CD14-positive monocyte (primary cell): ENCODE results near the gene KCNRG. TPM values are rescaled to one million over a fixed set of nuclear protein-coding genes. Genes with fewer than 3 reads are reported as not detected.
A peak's percentile ranks its signal among the peaks of the same experiment; 100 is the strongest.

Source experiments
- DNase-seq, 3 donors: peaks; one replicate each; pipeline ENCODE4 v3.0.0-alpha.2; 2011 to 2022
- H2AFZ ChIP-seq: 2 replicates; pipeline ENCODE4 v1.6.0; 2012; ENCODE audit warnings: mild to moderate bottlenecking, low read depth, low read length, inconsistent platforms; ENCODE audit not compliant: insufficient read depth, poor library complexity, severe bottlenecking
- H3K27ac ChIP-seq, 2 donors: 1 replicate in 1 of 2; 2 replicates in 1 of 2; pipeline ENCODE4 v1.5.1; 2012 to 2013; ENCODE audit warnings: low read length in 2 of 2, control low read depth in 1 of 2, inconsistent platforms in 1 of 2, low read depth in 1 of 2, mild to moderate bottlenecking in 1 of 2
- H3K27me3 ChIP-seq, 2 donors: one replicate each; pipeline versions ENCODE4 v1.6.0 to v1.6.1; 2011 to 2013; ENCODE audit warnings: low read length in 2 of 2; ENCODE audit not compliant: control insufficient read depth in 2 of 2, insufficient read depth in 2 of 2
- H3K36me3 ChIP-seq, 2 donors: replicated peaks in 1 of 2; 1 replicate in 1 of 2; 2 replicates in 1 of 2; pipeline versions ENCODE4 v1.5.1 to v1.6.1; 2012 to 2013; ENCODE audit warnings: low read length in 2 of 2, control low read depth in 1 of 2, inconsistent platforms in 1 of 2, mild to moderate bottlenecking in 1 of 2; ENCODE audit not compliant: insufficient read depth in 2 of 2, control insufficient read depth in 1 of 2
- H3K4me1 ChIP-seq, 2 donors: 1 replicate in 1 of 2; 2 replicates in 1 of 2; pipeline versions ENCODE4 v1.5.1 to v1.6.1; 2012 to 2013; ENCODE audit warnings: low read length in 2 of 2, control low read depth in 1 of 2, inconsistent platforms in 1 of 2, mild to moderate bottlenecking in 1 of 2, moderate library complexity in 1 of 2; ENCODE audit not compliant: insufficient read depth in 2 of 2, control insufficient read depth in 1 of 2
- H3K4me2 ChIP-seq: replicated peaks from 2 replicates; pipeline ENCODE3; 2012; ENCODE audit warnings: low read length, moderate library complexity, mild to moderate bottlenecking; ENCODE audit not compliant: poor library complexity, severe bottlenecking; ENCODE audit errors: extremely low read depth
- H3K4me3 ChIP-seq, 3 experiments: fragments of 200-600 bp in 1 of 3; sonication (generic) in 1 of 3; replicated peaks in 1 of 3; 1 replicate in 2 of 3; 2 replicates in 1 of 3; pipeline ENCODE4 v1.5.1; 2011 to 2013; ENCODE audit warnings: low read length in 3 of 3, mild to moderate bottlenecking in 3 of 3, control low read depth in 2 of 3, low read depth in 2 of 3, inconsistent platforms in 1 of 3, moderate library complexity in 1 of 3
- H3K79me2 ChIP-seq: 2 replicates; pipeline ENCODE4 v1.6.0; 2012; ENCODE audit warnings: mild to moderate bottlenecking, control low read depth, inconsistent platforms, low read length, moderate library complexity; ENCODE audit not compliant: insufficient read depth
- H3K9ac ChIP-seq: 2 replicates; pipeline ENCODE4 v1.6.0; 2017; ENCODE audit warnings: low read length, mild to moderate bottlenecking; ENCODE audit not compliant: insufficient read depth, poor library complexity, severe bottlenecking
- H3K9me3 ChIP-seq, 2 donors: replicated peaks in 1 of 2; 1 replicate in 1 of 2; 2 replicates in 1 of 2; pipeline versions ENCODE4 v1.5.1 to v1.6.1; 2012 to 2013; ENCODE audit warnings: low read length in 2 of 2, control low read depth in 1 of 2; ENCODE audit not compliant: control insufficient read depth in 1 of 2, insufficient read depth in 1 of 2
- H4K20me1 ChIP-seq: 2 replicates; pipeline ENCODE4 v1.6.0; 2012; ENCODE audit warnings: mild to moderate bottlenecking, low read length, control low read depth, moderate library complexity; ENCODE audit not compliant: insufficient read depth
- H3K27ac Mint-ChIP-seq, 7 donors: one replicate each; pipeline ENCODE4 v1.8.0; 2020; ENCODE audit warnings: mild to moderate bottlenecking in 7 of 7, mixed read lengths in 7 of 7, moderate library complexity in 6 of 7, inconsistent platforms in 2 of 7
- H3K27me3 Mint-ChIP-seq, 3 donors: one replicate each; pipeline ENCODE4 v1.8.0; 2021 to 2022; ENCODE audit warnings: low read depth in 3 of 3, mild to moderate bottlenecking in 3 of 3, mixed read lengths in 3 of 3, moderate library complexity in 3 of 3, inconsistent platforms in 1 of 3
- H3K36me3 Mint-ChIP-seq, 2 donors: one replicate each; pipeline ENCODE4 v1.8.0; 2020; ENCODE audit warnings: mixed read lengths in 2 of 2, inconsistent platforms in 1 of 2, mild to moderate bottlenecking in 1 of 2
- H3K4me1 Mint-ChIP-seq: one replicate; pipeline ENCODE4 v1.8.0; 2020; ENCODE audit warnings: mild to moderate bottlenecking, mixed read lengths
- H3K4me3 Mint-ChIP-seq, 2 donors: one replicate each; pipeline ENCODE4 v1.8.0; 2020; ENCODE audit warnings: mild to moderate bottlenecking in 2 of 2, mixed read lengths in 2 of 2, moderate library complexity in 1 of 2
- H3K9me3 Mint-ChIP-seq, 7 donors: one replicate each; pipeline ENCODE4 v1.8.0; 2020 to 2022; ENCODE audit warnings: mixed read lengths in 7 of 7, mild to moderate bottlenecking in 6 of 7, moderate library complexity in 6 of 7, inconsistent platforms in 2 of 7
- CTCF ChIP-seq: fragments of 200-600 bp; IDR thresholded peaks from one replicate; pipeline ENCODE4 v1.8.0; 2022; ENCODE audit warnings: antibody characterized with exemption, mild to moderate bottlenecking
- WGBS: methylation state at CpG from one replicate; pipeline ENCODE4 v1.1.5; 2013; ENCODE audit warnings: missing lambda C conversion rate; ENCODE audit not compliant: insufficient coverage; 5-methylcytosine and 5-hydroxymethylcytosine counted together
- intact Hi-C, 2 donors: fragments of 100-400 bp; cut with micrococcal nuclease; formaldehyde crosslinking; loops; one replicate each; pipeline versions ENCODE4 v1.15.0 to v1.15.1; 2023
- polyA plus RNA-seq, 3 donors: library from polyadenylated mRNA; depleted of rRNA in 1 of 3; unstranded in 2 of 3; stranded (reverse) in 1 of 3; fragments of 300-500 nt in 2 of 3; fragments of >200 nt in 1 of 3; fragmentation: Illumina TruSeq in 2 of 3; gene quantifications; 1 replicate in 2 of 3; 2 replicates in 1 of 3; pipeline ENCODE4 v1.2.3, GENCODE V29; 2012 to 2021

Gene KCNRG
- polyA plus RNA-seq, 3 donors, result 0.15 to 0.29 TPM; not detected in 1

- intact Hi-C loops, result no loop called here
- no peaks in the 10 kb centered on the region for H3K27me3 ChIP-seq
Measured at GRCh38 chr13:50038266-50038665, 23.0 kb downstream of the KCNRG start.

GRCh38 chr13:50052478-50052877 is 37.2 kb downstream of the KCNRG start:
- peaks cover 28 to 81% of the 10 kb centered on the region in 2 donors for H3K36me3 ChIP-seq
- H3K27me3 ChIP-seq, result no peaks in the 10 kb centered on the region
- no peak overlapping the region for H3K9ac ChIP-seq
- H2AFZ ChIP-seq, result no peak overlapping the region
- no CpG with 5 or more reads among the region's 4 CpGs for WGBS
- peaks cover 91% of the 10 kb centered on the region for H3K79me2 ChIP-seq
- no peak for TF ChIP-seq CTCF
- Mint-ChIP-seq H3K27ac (peak overlapping the region in 4 of 7 donors; percentile 4 to 67 (median 40)), H3K4me3 (no peak overlapping the region), H3K36me3 (peaks cover 37 to 51% of the 10 kb centered on the region in 2 donors), H3K4me1 (peaks cover 9% of the 10 kb centered on the region), H3K9me3 (no peaks in the 10 kb centered on the region), H3K27me3 (no peaks in the 10 kb centered on the region)
- H3K4me1 ChIP-seq, result no peaks in the 10 kb centered on the region
- H3K4me2 ChIP-seq, result no peak overlapping the region
- H3K27ac ChIP-seq, result peak overlapping the region in 1 of 2 donors; percentile 55
- H4K20me1 ChIP-seq, result peaks cover 79% of the 10 kb centered on the region
- H3K4me3 ChIP-seq, result no peak overlapping the region
- H3K9me3 ChIP-seq, result no peaks in the 10 kb centered on the region
- DNase-seq, result no peak
- intact Hi-C loops, result no loop called here

More at GRCh38 chr13:50038266-50038665, 23.0 kb downstream of the KCNRG start:
- TF ChIP-seq CTCF, result no peak
- Mint-ChIP-seq H3K9me3 (peaks cover 0 to 2% (median 0%) of the 10 kb centered on the region in 7 donors), H3K27ac (peak overlapping the region in 4 of 7 donors; percentile 42 to 74 (median 65)), H3K4me3 (no peak overlapping the region), H3K4me1 (peaks cover 1% of the 10 kb centered on the region), H3K36me3 (peaks cover 27 to 38% of the 10 kb centered on the region in 2 donors), H3K27me3 (no peaks in the 10 kb centered on the region)
- WGBS, result 100% methylated on average over 2 of the region's 6 CpGs
- Histone ChIP-seq H3K36me3 (peaks cover 24 to 56% of the 10 kb centered on the region in 2 donors), H4K20me1 (peaks cover 55% of the 10 kb centered on the region), H3K27ac (peak overlapping the region in 1 of 2 donors; percentile 37), H3K4me2 (no peak overlapping the region), H3K79me2 (peaks cover 8% of the 10 kb centered on the region), H2AFZ (no peak overlapping the region), H3K9me3 (no peaks in the 10 kb centered on the region), H3K9ac (no peak overlapping the region), H3K4me3 (no peak overlapping the region), H3K4me1 (no peaks in the 10 kb centered on the region)
- no peak for DNase-seq
